Activated CD8-positive, alpha-beta memory T cell treated with anti-CD3 and anti-CD28 coated beads for 1 hour (primary cell): ENCODE measurements around the gene SLC25A42.
"Not testable (repeated sequence)": the region's sequence is repeated elsewhere in the genome, so short reads cannot be mapped to it uniquely, and the experiment has no call there.

Experiments
- DNase-seq, 2 donors: peaks; one replicate each; pipeline ENCODE4 v3.0.0-alpha.2; 2020; ENCODE audit warnings: low read depth in 1 of 2; ENCODE audit errors: extremely low read depth in 1 of 2

SLC25A42 gene, protein sequence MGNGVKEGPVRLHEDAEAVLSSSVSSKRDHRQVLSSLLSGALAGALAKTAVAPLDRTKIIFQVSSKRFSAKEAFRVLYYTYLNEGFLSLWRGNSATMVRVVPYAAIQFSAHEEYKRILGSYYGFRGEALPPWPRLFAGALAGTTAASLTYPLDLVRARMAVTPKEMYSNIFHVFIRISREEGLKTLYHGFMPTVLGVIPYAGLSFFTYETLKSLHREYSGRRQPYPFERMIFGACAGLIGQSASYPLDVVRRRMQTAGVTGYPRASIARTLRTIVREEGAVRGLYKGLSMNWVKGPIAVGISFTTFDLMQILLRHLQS

DNA sequence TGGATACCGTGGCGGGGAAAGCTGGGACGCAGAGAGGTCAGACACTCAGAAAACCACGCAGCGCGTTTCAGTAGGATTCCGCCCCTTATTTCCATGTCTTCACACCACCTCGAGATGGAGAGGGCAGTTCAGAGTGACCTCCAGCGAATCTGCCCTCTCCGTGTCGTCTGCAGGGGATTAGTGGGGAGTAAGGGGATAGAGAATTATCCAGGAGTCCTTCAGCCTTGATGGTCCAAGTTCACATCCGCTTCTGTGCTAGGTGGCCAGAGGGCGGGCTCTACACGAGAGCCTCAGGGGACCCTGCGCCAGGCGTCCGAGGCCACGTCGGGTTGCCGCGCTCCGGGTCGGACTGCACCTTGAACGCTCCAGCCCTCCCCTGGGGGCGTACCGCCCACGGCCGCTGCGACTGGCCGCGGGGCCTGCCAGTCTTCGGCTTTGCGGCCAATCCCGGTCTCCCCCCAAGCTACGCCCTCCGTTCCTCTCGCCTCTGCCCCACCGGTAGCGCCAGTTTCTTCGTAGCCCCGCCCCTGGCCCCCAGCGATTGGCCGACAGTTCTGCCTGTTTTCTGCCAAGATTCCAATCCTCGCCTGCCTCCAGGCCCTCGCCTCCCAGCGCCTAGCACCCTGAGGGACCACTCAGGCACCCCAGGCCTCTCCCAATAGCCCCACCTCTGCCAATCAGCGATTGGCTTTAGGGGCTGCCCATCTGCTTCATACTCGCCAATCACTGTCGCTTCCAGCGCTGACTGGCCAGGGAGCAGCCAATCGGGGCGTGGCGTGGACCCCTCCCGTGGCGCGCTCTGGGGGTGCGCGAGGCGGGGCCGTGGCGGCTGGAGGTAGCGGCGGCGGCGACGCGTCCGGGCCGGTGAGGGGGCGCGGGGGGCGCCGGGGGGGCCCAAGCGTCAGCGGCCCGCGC, at the start of gene SLC25A42:
SLC25A42 (plus strand) TSS at position 812 of the 915 bp plus-strand sequence. CDS start 32,131 bp downstream, outside the sequence.
- peak; percentile 95 to 99 for DNase-seq

DNA sequence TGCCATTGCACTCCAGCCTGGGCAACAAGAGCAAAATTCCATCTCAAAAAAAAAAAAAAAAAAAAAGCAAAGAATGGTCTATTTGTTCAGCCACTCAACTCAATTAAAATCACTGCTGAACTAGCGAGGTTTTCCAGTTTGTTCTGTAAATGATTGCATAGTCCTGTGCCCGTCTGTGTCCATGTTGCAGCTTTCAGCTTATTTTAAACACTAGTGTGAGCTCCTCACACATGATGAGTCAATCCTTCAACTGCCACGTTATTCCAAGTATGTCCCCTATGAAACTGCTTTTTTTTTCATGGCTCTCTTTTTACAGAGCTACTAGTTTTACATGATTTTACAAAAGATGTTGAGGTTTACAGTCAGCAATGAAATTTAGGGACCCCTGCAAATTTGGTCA, 42.7 kb upstream of the SLC25A42 start:
- no peak for DNase-seq

DNA sequence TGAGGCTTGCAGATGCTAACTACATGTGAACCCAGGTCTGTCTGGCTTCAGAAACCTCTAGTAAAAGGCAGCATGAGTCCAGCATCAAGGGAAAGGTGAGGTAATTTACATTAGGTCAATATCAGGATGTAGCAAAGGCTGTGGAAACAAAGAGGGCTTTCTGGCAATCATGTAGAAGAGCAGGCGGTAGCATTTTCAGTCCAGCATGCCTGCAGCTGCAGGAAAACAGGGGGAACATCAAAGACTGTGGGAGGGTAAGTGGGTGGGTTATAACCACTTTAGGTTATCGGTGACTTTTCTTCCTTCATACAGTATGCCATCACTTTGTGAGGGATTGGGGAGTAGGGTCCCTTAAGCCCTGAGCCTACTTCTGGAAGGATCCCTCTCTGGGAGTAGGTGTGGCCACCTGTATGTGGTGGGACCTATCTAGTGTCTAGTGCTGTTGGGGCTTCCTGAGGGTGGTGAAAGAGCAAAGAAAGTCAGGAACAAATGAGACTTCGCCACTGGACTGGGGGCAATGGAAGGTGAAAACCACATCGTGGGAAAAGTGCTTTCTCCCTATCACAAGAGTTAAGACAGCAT, 41.3 kb upstream of the SLC25A42 start:
- no peak for DNase-seq

DNA sequence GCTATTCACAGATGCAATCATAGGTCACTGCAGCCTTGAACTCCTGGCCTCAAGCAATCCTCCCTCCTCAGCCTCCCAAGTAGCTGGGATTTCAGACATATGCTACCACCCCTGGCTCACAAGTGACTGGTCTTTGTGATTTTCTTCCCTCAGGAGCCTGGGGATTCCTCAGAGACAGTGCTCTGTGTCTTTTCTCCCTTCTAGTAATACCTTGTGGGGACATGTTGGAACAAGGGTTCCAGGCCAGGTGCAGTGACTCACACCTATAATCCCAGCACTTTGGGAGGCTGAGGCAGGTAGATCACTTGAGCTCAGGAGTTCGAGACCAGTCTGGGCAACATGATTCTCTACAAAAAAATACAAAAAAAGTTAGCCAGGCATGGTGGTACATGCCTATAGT, 40.4 kb upstream of the SLC25A42 start:
- not testable (repeated sequence) for DNase-seq

DNA sequence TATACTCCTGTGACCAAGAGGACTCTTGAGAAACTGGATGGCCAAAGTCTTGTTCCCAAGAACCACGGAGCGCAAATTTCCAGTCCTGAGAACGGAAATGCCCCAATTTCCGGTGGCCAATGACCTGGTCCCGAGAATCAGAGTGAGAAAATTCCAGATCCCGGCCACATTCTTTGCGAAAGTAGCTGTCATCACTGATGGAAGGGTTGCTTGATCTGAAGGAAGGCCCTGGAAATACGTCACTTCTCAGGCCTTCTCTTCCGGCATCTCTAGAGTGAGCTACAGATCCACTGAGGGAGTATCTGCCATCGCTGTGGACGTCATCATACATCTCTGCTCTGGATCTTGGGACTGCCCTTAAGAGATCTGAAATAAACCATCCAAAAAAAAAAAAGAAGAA, 37.9 kb upstream of the SLC25A42 start:
- DNase-seq, result no peak

DNA sequence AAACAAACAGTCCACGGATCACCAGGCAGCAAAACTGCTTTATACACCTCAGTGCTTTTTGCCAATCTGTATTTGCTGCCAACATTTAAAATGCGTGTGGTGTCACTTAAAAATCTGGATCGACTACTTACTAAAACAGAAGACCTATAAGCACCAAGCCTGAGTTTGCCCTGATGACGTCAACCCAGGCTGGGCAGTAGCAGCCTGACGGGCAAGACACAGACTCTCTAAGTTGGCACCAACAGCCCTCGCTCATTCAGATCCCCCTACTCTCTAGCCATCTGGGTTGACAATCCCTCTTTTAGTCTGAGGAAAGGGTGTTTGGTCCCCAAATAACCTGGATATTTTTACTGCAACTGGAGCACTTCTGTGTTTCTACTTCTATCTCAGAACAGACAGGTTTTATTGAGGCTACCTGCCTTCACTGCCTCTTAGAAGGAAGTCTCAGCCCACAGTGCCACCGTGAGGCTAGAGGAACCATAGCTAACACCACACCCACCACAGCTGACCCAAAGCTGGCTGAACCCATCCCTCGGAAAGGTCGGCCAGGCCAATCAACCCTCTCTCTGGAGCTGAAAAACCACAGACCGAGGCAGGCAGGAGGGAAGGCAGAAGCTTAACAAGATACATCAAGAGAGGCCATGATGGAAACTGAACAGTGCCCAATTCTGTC, 37.4 kb upstream of the SLC25A42 start:
- DNase-seq, result no peak

DNA sequence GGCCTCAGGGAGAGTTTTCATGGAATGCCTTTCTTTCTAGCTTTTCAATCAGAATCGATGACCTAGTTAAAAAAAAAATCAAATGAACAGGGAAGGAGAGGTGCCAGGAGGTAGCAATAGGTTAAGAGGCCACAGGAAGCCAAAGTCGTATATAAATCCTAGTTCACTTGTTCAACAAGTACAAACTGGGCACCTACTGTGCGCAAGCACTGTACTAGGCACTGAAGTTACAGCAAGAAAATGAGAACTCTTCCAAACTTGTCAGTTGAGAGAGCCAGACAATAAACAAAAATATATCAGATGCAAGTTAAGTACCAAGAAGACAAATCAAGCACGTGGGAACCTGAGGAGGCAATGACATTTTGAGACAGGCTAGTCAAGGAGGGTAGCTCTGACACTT, 36.6 kb upstream of the SLC25A42 start:
- DNase-seq, result no peak

DNA sequence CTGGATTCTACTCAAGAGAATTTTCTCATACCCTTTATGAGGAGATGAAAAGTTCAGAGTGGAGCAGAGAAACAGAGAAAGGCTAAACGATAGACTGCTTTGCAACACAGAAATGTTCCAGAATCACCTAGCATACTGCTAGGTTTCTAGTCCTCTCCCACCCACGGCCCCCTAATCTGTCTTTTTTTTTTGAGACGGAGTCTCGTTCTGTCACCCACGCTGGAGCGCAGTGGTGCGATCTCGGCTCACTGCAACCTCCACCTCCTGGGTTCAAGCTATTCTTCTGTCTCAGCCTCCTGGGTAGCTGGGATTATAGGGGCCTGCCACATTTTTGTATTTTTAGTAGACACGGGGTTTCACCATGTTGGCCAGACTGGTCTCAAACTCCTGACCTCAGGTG, 35.3 kb upstream of the SLC25A42 start:
- no peak for DNase-seq

DNA sequence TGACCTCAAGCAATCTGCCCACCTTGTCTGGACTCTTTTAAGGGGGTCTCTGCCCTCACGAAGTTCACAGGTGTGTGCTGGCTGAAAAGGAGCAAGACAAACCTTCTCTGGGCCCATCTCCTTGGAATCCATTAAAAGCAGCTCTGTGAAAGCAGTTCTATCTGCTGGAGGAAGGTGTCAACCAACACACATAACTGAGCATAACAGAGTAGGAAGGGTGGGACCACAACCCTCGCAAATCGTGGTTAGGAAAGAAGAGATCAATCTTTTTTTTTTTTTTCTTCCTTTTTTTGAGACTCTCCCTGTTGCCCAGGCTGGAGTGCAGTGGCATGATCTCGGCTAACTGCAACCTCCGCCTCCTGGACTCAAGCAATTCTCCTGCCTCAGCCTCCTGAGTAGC, 31.9 kb upstream of the SLC25A42 start:
- no peak for DNase-seq

DNA sequence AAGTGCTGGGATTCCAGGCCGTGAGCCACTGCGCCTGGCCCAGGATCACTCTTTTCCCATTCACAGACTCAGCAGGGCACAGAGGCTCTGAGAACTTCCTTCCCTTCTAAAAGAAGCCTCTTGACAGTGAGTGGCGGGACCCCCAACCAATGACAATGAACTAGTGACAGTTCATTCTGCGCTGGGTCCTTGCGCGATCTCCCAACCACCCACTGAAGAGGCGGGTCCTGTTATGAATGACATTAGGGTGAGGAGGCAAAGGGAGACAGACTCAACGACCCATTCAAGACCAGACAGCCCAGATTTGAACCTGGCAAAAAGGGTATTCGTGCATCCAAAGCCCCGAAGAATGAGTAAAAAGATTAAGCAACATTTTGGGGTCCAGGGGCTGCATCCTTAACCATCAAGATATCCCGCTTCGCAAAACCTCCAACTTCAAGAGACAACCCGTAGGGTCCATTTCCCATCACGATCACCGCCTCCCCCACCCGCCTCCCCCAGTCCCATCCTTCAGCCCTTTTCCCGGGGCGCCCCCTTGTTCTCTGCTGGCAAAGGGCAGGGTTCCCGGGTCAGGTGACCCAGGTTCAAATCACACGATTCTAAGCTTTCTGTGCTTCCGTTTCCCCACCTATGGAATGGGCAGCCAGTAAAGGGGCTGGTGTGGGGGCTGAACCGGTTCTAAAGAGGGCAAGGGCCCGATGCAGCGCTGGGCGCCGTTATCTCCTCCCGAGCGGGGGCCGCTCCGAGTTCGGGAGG, 31.2 kb upstream of the SLC25A42 start:
- DNase-seq, result peak; percentile 55 to 63

DNA sequence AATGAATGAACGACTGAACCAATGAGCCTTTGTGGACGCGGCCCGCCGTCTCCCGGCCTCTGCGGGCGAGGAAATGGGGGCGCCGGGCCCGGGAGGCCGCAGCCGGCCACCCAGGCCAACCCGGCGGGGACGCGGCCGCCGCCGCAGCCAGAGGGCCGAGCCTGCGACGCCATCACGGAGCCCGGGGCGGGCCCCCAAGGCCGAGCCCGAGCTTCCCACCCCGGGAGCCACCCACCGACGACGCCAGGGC, 30.7 kb upstream of the SLC25A42 start:
- peak in 1 of 2 donors; percentile 5 for DNase-seq

DNA sequence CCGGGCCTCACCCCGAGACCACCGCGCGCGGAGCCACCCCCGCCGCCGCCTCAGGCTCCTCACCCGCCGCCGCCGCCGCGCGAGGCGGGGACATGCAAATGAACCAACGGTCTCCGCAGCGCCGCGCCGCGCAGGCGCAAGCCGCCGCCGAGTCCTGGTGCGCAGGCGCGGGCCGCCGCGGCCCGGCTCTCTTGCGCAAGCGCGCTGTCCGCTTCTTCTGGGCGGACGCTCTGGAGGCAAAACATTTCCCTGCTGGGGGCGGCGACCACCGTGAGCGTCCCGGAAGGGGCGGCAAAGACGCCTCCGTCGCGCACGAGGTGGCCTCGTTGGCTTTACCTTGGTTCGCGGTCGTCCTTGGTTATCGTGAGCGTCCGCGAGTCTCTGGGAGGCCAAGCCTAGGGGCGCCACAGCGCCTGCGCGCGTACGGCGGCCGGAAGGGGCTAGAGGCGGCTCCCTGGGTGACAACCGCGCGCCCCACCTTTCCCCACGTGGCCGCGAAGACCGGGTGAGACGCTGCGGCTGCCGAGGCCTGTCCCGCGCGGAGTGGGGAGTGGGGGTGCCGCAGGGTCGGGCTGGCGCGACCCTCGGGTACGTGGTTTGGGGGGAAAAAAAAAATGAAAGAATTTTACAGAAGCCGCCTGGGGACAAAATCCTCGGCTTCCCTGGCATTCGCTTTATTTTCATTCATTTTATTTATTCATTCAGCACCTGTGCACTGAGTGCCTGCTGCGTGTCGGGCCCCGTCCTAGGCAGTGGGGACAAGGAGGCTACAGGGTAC, 30.2 kb upstream of the SLC25A42 start, which contains the start of the genes ARMC6 and SUGP2:
ARMC6 (plus strand) TSS at position 178 of the 778 bp plus-strand sequence. CDS start 607 bp downstream, outside the sequence.
SUGP2 (minus strand) TSS at position 92 of the 778 bp plus-strand sequence. CDS start 2,446 bp downstream, outside the sequence.
- DNase-seq, result peak; percentile 66 to 79

DNA sequence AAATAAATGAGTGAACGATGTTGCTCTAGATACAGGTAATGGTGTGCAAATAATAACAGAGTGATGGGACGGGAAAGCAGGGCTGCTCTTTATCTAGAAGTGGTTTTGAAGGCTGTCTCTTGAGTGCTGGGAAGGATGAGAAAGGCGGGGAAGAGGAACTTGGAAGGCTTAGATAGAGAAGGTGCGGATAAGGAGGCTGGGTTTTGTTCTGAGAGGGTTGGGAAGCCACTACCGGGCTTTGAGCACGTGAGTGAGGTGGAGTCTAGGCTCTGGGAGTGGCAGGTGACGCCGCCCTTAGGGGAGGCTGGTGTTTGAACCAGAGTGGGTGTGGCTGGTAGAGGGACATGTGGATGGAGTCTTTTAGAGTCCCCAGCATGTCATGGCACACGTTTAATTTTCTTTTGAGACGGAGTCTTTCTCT, 29.6 kb upstream of the SLC25A42 start:
- DNase-seq, result peak; percentile 25 to 38

DNA sequence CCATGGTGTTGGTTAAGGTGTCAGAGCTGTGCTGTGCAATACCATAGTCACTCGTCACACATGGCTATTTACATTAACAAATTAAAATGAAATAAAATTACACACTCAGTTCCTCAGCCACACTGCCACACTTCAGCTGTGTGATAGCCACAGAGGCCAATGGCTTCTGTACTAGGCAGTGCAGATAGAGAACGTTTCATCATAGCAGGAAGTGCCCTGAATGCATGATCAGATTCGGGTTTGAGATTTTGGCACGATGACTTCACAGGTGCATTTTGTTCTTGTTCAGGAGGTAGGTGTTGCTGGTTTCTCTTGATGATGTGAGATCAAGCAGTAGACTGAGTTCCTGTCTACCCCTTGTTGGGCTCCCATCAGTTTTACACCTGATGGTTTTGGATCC, 23.9 kb upstream of the SLC25A42 start:
- DNase-seq, result no peak

DNA sequence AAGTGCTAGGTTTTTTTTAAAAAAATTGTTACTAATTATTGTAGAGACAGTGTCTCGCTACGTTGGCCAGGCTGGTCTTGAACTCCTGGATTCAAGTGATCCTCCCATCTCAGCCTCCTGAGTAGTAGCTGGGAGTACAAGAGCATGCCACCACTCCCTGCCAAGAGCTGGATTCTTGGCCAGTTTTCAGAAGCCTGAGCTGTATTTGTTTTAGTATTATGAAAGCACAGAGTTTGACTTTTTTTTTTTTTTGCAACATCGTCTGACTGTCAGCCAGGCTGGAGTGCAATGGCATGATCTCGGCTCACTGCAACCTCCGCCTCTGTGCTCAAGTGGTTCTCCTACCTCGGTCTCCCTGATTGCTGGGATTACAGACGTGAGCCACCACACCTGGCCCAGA, 23.4 kb upstream of the SLC25A42 start:
- no peak for DNase-seq

DNA sequence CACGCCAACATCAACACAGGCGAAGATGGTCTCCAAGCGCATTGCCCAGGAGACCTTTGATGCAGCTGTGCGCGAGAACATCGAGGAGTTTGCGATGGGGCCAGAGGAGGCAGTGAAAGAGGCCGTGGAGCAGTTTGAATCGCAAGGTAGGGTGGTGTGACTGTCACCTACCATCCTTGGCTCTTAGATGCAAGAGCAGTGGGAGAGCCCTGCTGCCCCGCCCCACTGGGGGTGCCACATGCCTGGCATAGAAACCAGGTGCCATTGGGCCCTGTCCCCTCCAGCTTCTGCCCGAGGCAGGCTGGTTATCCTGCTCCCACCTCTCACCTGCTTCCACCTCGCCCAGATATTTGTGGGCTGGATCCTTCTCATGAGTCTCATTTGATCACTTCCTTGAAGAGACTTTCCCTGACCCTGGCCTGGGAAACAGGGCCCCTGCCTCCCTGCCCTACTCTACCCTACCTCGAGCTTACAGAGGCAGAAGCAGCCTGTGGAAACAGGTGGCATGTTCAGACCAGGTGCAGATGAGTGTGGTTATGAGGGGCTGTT, 21.0 kb upstream of the SLC25A42 start:
- DNase-seq, result no peak

DNA sequence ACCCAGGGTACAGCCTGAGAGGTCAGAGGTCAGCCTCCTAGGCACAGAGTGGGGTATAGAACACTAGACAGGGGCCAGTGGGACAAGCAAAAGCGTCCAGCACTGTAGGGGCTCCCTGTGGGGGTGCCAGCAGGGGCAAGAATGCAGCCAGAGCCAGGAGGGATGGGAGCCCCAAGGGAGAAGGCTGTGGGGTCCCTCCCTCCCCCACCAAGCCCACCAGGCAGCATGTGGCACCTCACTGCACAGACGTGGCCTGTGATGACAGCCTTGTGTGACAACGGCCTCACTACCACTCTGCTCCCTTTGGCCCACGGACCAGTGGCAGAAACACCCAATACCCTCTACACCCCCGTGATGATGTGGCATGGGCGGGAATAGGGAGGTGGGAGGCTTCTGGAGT, 20.3 kb upstream of the SLC25A42 start:
- no peak for DNase-seq

DNA sequence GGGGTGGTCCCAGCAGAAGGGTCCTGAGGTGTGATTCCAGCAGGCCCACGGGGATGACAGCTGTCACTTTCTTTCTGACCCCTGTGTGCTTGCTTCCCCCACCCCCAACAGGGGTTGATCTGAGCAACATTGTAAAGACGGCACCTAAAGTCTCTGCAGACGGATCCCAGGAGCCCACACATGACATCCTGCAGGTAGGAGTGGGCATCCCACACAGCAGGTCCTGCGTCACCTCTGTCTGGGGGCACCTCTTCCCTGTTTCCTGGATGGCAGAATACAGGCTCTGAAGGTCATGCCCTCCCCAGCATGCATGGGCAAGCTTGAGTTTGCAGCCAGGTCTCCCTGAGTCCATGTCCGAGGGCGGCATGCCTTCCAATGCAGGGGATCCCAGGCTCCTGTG, 19.9 kb upstream of the SLC25A42 start:
- DNase-seq, result no peak

DNA sequence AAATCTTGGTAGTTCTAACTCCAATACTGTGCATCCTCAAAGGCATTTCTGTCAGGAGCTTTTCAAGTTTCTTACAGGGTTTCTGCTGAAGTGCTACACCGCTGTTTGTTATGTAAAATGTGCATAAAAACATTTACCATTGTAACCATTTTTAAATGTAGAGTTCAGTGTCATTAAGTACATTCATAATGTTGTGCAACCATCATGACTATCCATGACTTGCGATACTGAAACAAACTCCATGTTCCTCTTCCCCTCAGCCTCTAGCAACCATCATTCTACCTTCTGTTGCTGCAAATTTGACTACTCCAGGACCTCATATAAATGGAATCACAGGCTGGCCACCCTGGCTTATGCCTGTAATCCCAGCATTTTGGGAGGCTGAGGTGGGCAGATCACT, 14.4 kb upstream of the SLC25A42 start:
- no peak for DNase-seq
